ENCODE measurements around the gene DACH1.

GRCh38 chr13:71596116-71596515, 270.9 kb downstream of the DACH1 start:
- TF ChIP-seq CTCF (IDR thresholded peaks at IDR 0.05 in 2 of 3, conservative IDR thresholded peaks at IDR 0.05 in 1 of 3; ENCODE audit: insufficient read depth in 2 of 3, low read depth in 1 of 3, low read length in 3 of 3) (no peak), THAP7 (CRISPR knock-in tag; IDR thresholded peaks at IDR 0.05) (no peak)

Measured in K562 (cell line).